Right lobe of liver (tissue), 6 donors: ENCODE measurements around the gene IQCH. TPM values are rescaled to one million over a fixed set of nuclear protein-coding genes. Genes with fewer than 3 reads are reported as not detected.

Source experiments
- ATAC-seq, 4 donors: fragments of 200-7000 bp; cut with Tn5 transposase; one replicate each; pipeline ENCODE4 v1.9.1; 2020; ENCODE audit warnings: mild to moderate bottlenecking in 4 of 4, moderate library complexity in 4 of 4
- DNase-seq, 3 donors: peaks; one replicate each; pipeline ENCODE4 v3.0.0-alpha.2; 2020
- H3K27ac ChIP-seq, 3 donors: fragments of 200-600 bp; one replicate each; pipeline ENCODE4 v1.8.0; 2022
- H3K27me3 ChIP-seq, 2 donors: fragments of 200-600 bp; one replicate each; pipeline ENCODE4 v1.8.0; 2022
- H3K36me3 ChIP-seq, 4 donors: fragments of 200-600 bp; sonication (generic) in 1 of 4; one replicate each; pipeline versions ENCODE4 v1.5.1 to v1.8.0; 2017 to 2022; ENCODE audit warnings: control low read depth in 1 of 4
- H3K4me1 ChIP-seq, 4 donors: fragments of 200-600 bp; sonication (generic) in 1 of 4; one replicate each; pipeline versions ENCODE4 v1.5.1 to v1.8.0; 2017 to 2022; ENCODE audit warnings: control low read depth in 1 of 4
- H3K4me3 ChIP-seq, 3 donors: fragments of 200-600 bp; one replicate each; pipeline ENCODE4 v1.8.0; 2022
- H3K9me3 ChIP-seq, 4 donors: fragments of 200-600 bp; sonication (generic) in 1 of 4; one replicate each; pipeline versions ENCODE4 v1.5.1 to v1.8.0; 2017 to 2022; ENCODE audit warnings: control low read depth in 1 of 4
- CTCF ChIP-seq, 4 donors: fragments of 200-600 bp in 3 of 4; fragments of 450-650 bp in 1 of 4; IDR thresholded peaks; one replicate each; pipeline versions ENCODE4 v1.5.1 to v1.8.0; 2016 to 2022; ENCODE audit warnings: antibody characterized with exemption in 4 of 4, mild to moderate bottlenecking in 2 of 4
- POLR2A ChIP-seq: fragments of 450-650 bp; IDR thresholded peaks from one replicate; pipeline ENCODE4 v1.6.1; 2017; ENCODE audit warnings: antibody characterized with exemption, mild to moderate bottlenecking
- WGBS: methylation state at CpG from one replicate; pipeline ENCODE4 v1.1.6; 2018; ENCODE audit warnings: low coverage, low lambda C conversion rate; ENCODE audit not compliant: insufficient coverage; ENCODE audit errors: missing lambda C conversion rate; 5-methylcytosine and 5-hydroxymethylcytosine counted together
- intact Hi-C, 2 donors: fragments of 100-400 bp; cut with DNase I; formaldehyde crosslinking; loops; one replicate each; pipeline versions ENCODE4 v1.11.2 to v1.14.1; 2022
- total RNA-seq, 6 experiments: library from RNA; depleted of rRNA in 2 of 6; stranded (reverse); fragments of >200 nt in 2 of 6; fragmentation: NEBNext Ultra II Directional in 3 of 6; extraction: Animal tissue kit (Norgen Biotek cat#: 25700) in 3 of 6; gene quantifications; one replicate each; pipeline versions ENCODE4 v1.1.0 to v1.2.4, GENCODE V29; 2016 to 2023
- donor health status: DM: no; HTN: yes; CAD: no.
- donor health status: DM: no; HTN: no; CAD: no.
- donor health status: DM: no; HTN: no; CAD: no.
- donor health status: DM: no; HTN: yes; CAD: no.
- donor health status: DM: no; HTN: yes; CAD: no.

The IQCH gene
- total RNA-seq, 6 experiments from 2014 or later, result 0.91 to 2.3 (median 1.4) TPM

- no peaks in the 10 kb centered on the region for H3K9me3 ChIP-seq
- TF ChIP-seq CTCF (IDR thresholded peaks at IDR 0.05) (no peak), POLR2A (no peak)
- H3K27ac ChIP-seq, result no peak overlapping the region
- H3K4me1 ChIP-seq, result no peaks in the 10 kb centered on the region
- intact Hi-C loops, result no loop called here
- no peaks in the 10 kb centered on the region for H3K27me3 ChIP-seq
- H3K36me3 ChIP-seq, result no peaks in the 10 kb centered on the region
- no peak for ATAC-seq
- H3K4me3 ChIP-seq, result no peak overlapping the region
- DNase-seq, result no peak
- 83% methylated on average over 1 of the region's 3 CpGs for WGBS
Measured at GRCh38 chr15:67224889-67225288, 29.7 kb upstream of the IQCH start.

- intact Hi-C loops, result no loop called here
- Histone ChIP-seq H3K27me3 (no peaks in the 10 kb centered on the region), H3K4me1 (no peaks in the 10 kb centered on the region), H3K27ac (no peak overlapping the region), H3K4me3 (no peak overlapping the region), H3K36me3 (no peaks in the 10 kb centered on the region), H3K9me3 (no peaks in the 10 kb centered on the region)
- WGBS, result 97% methylated on average over 2 of the region's 2 CpGs
- TF ChIP-seq CTCF (IDR thresholded peaks at IDR 0.05) (no peak), POLR2A (no peak)
- no peak for DNase-seq
- no peak for ATAC-seq
Measured at GRCh38 chr15:67225336-67225735, 29.2 kb upstream of the IQCH start.

- TF ChIP-seq CTCF (IDR thresholded peaks at IDR 0.05) (no peak), POLR2A (no peak)
- H3K36me3 ChIP-seq, result peaks cover 0 to 10% (median 1%) of the 10 kb centered on the region in 4 donors
- H3K4me1 ChIP-seq, result no peaks in the 10 kb centered on the region
- 88% methylated on average over 1 of the region's 1 CpG for WGBS
- H3K27ac ChIP-seq, result no peak overlapping the region
- H3K4me3 ChIP-seq, result no peak overlapping the region
- no peak for DNase-seq
- no peaks in the 10 kb centered on the region for H3K9me3 ChIP-seq
- H3K27me3 ChIP-seq, result no peaks in the 10 kb centered on the region
- ATAC-seq, result no peak
- intact Hi-C loops, result no loop called here
Measured at GRCh38 chr15:67227431-67227830, 27.2 kb upstream of the IQCH start.

- no peak for ATAC-seq
- intact Hi-C loops, result no loop called here
- peaks cover 0 to 10% (median 1%) of the 10 kb centered on the region in 4 donors for H3K36me3 ChIP-seq
- no peak overlapping the region for H3K27ac ChIP-seq
- H3K4me3 ChIP-seq, result no peak overlapping the region
- DNase-seq, result no peak
- TF ChIP-seq CTCF (IDR thresholded peaks at IDR 0.05), result no peak
- no peak for TF ChIP-seq POLR2A
- H3K4me1 ChIP-seq, result no peaks in the 10 kb centered on the region
- 100% methylated on average over 1 of the region's 1 CpG for WGBS
- H3K27me3 ChIP-seq, result no peaks in the 10 kb centered on the region
- no peaks in the 10 kb centered on the region for H3K9me3 ChIP-seq
Measured at GRCh38 chr15:67227846-67228245, 26.7 kb upstream of the IQCH start.

GRCh38 chr15:67228286-67228685 is 26.3 kb upstream of the IQCH start:
- Histone ChIP-seq H3K4me1 (no peaks in the 10 kb centered on the region), H3K27me3 (no peaks in the 10 kb centered on the region), H3K27ac (no peak overlapping the region), H3K36me3 (peaks cover 0 to 10% (median 1%) of the 10 kb centered on the region in 4 donors), H3K4me3 (no peak overlapping the region), H3K9me3 (no peaks in the 10 kb centered on the region)
- TF ChIP-seq CTCF (IDR thresholded peaks at IDR 0.05) (no peak), POLR2A (no peak)
- 53% methylated on average over 1 of the region's 1 CpG for WGBS
- DNase-seq, result no peak
- intact Hi-C loops, result no loop called here
- ATAC-seq, result no peak
